ENCODE results near the gene FAM222B.

GRCh38 chr17:28812091-28812747 lies 30.4 kb downstream of the FAM222B start:
- TF ChIP-seq POLR2A (IDR thresholded peaks at IDR 0.05; ENCODE audit: low read length) (no peak), GATA1 (IDR thresholded peaks at IDR 0.05; ENCODE audit: low read depth, low read length) (no peak)

Data from erythroblast (primary cell).